Stimulated activated CD4-positive, alpha-beta T cell treated with anti-CD3 and anti-CD28 coated beads, Interleukin-12 subunit alpha, Interleukin-12 subunit beta, amount 100 ng/mL, for 48 hours (primary cell): Measurements from ENCODE around the gene MYH13.
A peak's percentile ranks its signal among the peaks of the same experiment; 100 is the strongest.

Experiments
- DNase-seq, 3 donors: peaks; one replicate each; pipeline ENCODE4 v3.0.0-alpha.2; 2020; ENCODE audit warnings: low read depth in 2 of 3, low spot score in 1 of 3

MYH13 gene

DNA sequence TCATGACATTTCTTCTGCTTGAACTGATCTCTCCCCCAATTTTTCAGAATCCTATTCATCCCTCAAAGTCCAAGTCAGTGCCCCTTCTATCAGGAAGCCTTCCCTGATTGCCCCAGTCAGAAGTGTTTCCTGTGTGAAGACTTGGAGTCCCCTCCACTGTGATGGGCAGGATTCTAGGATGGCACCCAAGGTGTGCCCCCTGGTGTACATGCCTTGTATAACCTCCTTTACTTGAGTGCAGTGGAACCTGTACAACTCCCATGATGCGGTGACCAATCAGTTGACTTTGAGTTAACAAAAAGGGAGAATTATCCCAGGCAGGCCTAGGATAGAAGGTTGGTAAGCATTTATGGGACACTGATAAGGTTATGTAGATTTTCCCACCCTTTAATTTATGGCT is 23.4 kb downstream of the MYH13 start:
- peak in 1 of 3 donors; percentile 1 for DNase-seq

DNA sequence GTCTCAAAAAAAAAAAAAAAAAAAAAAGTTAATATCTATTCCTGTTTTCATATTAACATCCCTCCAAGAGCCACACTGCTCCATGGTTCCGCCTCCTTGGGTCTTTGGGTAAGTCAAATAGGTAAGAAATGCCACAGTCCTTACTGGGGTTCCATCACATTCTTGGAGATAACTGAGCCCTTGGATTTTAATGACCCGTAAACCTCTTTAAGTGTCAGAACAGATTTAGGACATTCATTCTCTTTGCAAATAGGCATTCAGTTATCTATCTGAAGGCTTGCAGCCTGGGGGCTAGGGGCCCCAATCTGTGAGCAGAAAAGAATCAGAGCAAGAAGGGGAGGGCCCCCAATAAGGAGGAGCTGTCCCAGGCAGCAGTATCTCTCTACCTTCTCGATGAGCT is 28.0 kb downstream of the MYH13 start:
- DNase-seq = no peak

DNA sequence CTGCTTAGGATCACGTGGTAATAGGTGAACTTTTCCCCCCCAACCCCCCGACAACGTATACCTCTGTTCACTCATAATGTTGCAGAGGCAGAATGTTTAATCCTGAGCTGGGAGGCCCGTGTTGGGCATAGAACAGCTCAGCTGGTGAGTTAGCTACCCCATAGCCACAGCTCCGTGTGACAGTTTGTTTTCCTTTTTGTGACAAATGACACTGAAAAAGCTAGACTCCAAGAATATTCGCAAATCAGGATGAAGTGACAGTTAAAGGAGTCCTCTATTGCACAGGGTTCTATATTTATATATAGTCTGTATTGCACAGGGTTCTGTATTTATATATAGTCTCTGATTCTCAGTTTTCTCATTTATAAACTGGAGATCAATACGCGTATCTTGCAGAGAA is 33.8 kb downstream of the MYH13 start:
- DNase-seq = no peak

DNA sequence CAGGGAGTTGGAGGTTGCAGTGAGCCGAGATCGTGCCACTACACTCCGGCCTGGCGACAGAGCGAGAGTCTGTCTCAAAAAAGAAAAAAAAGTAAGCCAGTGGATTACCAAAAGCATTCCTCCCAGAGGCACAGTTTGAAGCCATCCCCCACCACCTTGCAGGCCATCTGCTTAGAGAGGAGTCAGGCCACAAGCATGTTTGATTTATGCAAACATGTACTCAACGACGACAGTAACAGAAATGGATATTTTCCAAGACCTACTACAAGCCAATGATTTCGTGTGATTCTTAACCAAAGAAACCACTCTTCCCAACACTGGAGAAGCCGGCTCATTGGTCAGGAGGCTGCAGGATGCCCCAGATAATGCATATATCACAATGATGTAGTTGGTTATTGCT is 34.8 kb downstream of the MYH13 start:
- DNase-seq = no peak

DNA sequence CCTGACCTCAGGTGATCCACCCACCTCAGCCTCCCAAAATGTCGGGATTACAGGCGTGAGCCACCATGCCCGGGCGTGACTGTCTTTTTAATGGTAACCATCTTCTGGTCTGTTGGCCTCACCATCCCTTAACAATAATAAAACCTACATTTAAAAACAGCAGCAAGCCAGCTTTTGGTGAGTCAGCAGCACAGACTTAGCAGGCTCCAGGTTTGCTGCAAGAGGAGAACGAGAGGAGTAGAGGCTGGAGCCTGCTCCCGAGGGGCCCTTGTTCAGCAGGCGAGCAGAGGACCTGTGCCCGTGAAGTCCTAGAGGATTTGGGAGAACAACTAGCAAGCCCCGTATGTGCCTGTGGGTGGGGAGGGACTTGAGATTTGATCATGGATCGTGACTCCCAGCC is 35.7 kb downstream of the MYH13 start:
- DNase-seq = no peak

DNA sequence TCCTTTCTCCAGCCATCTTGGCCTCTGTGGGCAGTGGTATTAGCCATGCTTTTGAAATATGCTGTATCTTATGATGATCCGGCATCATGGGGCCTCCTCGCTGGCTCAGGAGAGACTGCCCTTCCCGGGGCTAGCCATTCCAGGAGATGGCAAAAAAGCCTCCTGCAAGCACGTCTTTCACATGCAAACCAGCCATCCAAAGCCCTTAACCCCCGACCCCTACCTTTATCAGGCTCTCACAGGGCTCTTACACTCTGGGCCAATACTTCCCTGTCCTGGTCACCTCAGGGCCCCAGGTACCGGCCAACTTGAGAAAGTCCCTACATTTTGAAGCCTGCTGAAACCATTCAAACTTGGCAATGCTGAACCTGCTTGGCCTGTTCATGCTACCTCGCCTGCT is 36.4 kb downstream of the MYH13 start:
- no peak for DNase-seq

DNA sequence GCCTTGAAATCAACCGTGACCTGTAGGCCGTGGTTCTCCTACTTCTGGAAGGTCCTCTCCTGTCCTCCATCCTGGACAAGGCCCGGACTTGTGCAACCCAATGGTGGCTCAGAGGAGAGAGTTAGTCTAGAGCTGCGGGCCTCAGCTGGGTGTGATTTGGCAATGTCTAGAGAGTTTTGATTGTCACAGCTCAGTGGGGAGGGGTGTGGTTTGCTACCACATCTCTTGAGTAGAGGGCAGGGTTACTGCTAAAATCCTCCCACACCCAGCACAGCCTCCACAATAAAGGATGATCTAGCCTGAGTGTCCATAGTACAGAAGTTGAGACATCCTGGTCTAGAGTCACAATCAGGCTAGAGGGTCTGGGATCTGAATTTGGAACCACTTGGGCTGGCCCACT is 40.3 kb downstream of the MYH13 start:
- no peak for DNase-seq

DNA sequence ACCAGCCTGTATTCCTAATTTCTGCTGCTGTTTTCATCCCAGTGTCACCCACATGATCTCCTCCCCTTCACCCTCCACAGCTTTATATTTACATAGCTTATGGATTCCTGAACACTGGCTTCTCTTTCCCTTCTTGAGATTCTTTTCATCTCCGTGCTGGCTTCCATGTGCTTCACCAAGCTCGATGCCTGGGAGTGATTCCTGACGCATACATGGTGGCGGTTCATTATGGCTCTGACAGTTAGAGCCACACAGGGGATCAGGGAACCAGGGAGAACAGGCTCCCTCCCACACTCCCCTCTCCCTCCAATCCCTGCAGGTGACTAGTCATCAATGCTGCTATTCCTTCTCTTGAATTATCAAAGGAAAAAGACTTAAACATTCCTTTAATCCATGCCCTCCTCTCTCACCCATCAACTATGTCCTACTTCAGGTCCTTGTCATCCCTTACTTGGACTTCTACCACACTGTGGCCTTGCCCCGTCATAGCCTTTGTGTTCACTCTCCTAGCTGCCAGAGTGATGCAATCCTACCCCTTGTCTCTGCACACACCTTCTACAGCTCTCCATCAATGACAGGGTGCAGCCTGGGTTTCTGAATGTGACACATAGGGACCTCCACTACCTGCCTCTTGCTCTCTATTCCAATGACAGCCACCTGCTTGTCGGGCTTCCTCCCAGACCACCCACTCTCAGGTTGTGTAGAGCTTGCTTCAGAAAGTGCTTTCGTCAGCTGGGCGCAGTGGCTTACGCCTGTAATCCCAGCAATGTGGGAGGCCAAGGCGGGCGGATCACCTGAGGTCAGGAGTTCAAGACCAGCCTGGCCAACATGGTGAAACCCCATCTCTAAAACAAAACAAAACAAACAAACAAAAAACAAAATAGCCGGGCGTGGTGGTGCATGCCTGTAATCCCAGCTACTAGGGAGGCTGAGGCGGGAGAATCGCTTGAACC is 43.6 kb downstream of the MYH13 start:
- no peak for DNase-seq

DNA sequence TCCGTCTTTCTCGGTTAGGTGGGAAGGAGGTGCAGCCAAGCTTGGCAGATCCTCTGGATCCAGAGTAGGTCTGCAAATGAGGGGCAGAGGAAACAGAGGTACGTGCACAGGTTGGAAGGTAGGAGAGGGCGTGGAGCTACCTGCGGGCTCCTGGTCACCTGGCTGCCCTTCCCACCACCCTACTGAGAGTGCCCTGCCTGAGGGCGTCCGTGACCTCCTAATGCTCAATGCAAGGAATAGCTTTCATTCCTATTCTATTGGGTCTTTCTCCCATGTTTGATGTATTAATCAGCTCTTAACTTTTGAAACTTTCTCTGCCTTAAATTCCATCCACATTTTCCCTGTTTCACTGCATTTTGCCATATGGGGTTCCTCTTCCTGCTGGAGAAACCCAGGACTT is 44.6 kb downstream of the MYH13 start:
- no peak for DNase-seq

DNA sequence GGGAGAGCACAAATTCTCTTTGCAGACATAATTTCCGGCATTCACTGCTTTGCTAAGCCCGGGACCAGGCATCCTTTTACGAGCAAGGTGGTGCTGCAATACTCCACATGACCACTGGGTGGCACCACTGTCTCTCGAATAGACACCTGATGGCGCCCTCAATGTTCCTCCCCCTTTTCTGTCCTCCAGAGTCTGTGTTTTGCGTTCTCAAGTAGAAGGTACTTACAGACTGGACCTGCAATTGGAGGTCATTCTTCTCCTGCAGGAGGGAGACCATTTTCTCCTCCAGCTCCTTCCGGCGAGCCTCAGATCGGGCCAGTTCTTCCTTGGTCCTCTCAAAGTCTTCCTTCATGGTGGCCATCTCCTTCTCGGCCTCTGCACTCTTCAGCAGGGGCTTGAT is 45.2 kb downstream of the MYH13 start:
- peak; percentile 57 to 82 (median 60) for DNase-seq

DNA sequence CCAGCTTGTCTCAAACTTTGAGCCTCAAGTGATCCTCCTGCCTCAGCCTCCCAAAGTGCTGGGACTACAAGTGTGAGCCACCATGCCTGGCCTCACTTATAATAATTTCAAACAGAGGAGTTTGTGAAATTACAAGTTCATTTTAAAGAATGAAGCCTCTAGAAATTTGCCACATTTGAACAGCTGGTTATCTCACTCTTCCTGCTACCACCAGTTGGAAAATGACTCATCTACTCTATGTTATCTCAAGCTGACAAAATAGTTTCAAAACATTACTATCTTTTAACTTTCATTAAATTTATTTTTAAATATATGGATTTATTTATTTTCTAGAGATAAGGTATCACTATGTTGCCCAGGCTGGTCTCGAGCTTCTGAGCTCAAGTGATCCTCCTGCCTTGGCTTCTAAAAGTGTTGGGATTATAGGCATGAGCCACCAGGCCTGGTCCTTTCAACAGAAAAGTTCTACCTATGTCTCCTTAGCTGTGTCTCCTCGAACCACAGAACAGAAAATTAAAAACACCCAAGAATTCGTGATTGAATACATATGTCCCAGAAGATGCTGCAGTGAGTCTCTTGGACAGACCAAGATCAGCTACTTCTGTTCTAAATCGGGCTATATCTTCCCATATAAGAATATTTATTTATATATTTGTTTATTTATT is 47.6 kb downstream of the MYH13 start:
- no peak for DNase-seq

DNA sequence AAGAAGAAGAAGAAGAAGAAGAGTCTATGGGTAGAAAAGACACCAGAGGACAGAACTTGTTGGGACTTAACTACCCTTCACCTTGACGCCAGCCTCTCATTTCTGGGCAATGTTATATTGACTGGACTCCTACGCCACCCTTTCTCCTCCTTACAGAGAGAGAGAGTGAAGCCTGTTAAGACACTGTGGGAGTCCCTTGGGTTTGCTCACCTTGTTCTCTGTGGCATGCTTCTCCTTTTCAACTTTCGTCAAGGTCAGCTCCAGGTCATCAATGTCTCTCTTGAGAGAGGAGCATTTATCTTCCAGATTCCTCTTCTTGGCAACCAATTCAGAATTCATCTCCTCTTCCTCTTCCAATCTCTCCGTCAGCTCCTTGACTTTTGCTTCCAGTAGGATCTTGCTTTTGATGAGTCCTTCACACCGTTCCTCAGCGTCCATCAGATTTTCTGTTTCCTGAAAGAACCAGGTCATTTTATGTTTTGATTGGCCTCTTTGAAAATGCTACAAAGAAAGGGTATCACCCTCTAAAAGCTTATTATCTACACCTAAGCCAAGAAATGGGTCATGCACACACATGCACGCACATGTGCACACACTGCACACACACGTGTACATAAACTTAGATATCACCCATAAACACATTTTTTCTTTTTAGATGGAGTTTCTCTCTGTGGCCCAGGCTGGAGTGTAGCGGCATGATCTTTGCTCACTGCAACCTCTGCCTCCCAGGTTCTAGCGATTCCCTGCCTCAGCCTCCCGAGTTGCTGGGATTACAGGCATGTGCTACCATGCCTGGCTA is 48.8 kb downstream of the MYH13 start:
- no peak for DNase-seq

DNA sequence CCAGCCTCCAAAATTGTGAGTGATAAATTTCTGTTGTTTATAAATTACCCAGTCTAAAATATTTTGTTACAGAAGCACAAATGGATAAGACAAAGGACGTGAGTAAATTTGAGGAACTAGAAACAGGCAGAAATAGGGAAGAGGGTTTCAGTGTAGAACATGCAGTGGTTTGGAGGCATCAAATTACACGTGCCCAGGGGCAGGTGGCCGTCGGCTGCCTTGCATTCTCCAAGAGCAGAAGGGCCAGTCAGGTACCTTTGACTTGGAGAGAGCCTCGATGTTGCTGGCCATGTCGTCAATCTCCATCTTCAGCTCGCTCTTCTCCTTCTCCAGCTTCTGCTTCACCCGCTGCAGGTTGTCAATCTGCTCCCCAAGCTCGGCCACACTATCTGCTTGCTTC is 54.3 kb downstream of the MYH13 start:
- no peak for DNase-seq

DNA sequence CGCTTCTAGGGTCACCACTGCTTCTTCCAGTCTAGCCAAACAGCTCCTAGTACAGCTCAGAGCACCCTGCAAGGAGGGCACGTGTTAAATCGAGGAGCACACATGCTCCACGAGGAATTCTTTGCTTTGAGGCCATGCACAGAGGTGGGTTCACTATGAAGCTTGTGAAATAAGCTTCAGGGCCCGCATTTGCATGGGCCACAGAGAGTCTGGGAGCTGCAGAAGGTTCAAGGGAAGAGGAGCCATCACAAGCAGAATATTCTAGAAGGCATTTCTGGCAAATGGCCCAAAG is 55.3 kb downstream of the MYH13 start:
- DNase-seq = no peak

DNA sequence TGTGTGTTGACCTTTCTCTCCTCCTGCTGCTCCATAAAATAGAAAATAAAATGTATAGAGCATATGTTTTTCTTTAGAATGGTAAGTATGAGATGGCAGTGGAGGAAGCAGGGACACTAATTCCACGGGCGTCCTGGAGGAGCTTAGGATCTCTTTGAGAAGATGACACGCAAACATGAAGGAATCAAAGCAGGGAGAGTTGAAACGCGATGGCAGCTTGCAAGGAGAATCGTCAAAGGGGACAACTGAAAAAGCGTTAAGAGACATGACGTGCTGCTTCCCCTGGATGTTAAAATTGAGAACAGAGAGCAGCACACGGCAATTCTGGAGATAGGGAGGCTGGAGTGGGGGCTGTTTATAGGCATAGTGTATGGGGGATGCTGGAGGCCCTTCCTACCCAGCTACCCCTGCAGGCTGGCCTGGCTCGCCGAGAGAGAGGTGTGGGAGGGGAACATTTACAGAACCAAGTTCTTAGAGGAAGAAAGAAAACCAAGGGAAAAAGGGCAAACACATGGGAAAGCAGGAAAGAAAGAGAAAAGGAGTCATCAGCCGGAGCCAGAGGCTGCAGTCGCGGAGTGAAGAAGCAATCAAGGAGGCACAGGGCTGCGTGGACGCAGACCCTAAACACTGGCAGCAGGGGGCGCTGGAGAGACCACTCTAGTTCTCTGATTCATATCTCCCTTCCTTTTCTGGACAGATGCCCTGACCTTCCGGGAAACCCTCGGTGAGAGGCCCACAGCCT is 55.8 kb downstream of the MYH13 start:
- peak in 1 of 3 donors; percentile 12 for DNase-seq

DNA sequence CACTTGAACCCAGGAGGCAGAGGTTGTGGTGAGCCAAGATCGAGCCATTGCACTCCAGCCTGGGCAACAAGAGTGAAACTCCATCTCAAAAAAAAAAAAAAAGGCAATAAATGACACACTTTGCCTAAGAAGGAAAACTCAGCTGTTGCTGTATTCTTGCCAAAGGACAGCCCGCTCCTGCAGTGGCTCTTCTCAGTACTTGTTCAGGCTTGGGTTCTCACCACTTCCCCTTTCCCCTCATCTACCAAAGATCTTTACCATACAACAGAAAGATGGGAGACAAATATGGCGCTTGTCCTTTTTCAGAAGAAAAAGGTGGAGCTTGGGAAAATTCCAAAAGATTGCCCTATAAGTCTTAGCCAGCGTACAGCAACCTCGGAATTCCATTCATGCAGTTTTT is 58.5 kb downstream of the MYH13 start:
- DNase-seq = no peak

DNA sequence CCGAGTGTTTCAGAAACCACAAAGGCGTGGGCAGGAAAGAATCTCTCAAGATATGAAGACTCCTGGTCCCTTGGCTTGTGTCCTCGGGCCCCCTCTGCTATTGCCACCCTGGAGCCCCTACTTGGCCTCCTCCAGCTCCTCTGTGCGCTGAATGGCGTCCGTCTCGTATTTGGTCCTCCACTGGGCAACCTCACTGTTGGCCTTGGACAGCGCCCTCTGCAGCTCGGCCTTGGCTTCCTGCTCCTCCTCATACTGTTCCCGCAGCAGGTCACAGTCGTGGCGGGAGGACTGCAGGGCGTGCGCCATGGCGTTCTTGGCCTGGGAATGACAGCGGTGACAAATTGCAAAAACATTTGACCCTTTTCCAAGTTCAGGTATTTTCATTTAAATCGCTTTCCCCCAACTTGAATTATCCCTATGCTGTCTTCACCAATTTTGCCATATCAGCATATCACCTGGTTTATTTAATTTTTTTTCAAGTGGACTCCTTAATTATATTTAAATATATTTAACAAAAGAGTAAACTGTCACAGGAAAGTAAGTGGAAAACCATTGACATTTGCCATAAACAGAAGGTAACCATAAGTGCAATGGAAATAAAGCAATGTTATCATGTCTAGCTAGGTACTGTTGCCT is 59.7 kb downstream of the MYH13 start:
- DNase-seq = no peak

DNA sequence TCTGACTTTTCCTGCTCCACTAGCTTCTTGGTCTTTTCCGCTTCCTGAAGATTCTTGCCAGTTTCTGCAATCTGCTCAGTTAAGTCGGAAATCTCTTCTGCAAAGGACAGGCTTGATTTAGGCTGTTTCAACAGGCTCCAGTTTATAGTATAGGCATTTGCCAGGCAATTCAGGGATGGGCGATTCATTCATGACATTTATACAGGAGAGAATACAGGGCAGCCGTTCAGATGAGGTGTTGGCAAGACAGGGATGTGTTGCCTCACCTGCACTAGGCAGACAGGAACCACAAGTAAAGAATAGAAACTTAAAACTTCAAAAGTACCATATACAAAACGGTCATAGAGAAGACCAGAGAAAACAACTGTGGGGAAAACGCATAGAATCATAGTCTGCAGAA is 61.7 kb downstream of the MYH13 start:
- no peak for DNase-seq

DNA sequence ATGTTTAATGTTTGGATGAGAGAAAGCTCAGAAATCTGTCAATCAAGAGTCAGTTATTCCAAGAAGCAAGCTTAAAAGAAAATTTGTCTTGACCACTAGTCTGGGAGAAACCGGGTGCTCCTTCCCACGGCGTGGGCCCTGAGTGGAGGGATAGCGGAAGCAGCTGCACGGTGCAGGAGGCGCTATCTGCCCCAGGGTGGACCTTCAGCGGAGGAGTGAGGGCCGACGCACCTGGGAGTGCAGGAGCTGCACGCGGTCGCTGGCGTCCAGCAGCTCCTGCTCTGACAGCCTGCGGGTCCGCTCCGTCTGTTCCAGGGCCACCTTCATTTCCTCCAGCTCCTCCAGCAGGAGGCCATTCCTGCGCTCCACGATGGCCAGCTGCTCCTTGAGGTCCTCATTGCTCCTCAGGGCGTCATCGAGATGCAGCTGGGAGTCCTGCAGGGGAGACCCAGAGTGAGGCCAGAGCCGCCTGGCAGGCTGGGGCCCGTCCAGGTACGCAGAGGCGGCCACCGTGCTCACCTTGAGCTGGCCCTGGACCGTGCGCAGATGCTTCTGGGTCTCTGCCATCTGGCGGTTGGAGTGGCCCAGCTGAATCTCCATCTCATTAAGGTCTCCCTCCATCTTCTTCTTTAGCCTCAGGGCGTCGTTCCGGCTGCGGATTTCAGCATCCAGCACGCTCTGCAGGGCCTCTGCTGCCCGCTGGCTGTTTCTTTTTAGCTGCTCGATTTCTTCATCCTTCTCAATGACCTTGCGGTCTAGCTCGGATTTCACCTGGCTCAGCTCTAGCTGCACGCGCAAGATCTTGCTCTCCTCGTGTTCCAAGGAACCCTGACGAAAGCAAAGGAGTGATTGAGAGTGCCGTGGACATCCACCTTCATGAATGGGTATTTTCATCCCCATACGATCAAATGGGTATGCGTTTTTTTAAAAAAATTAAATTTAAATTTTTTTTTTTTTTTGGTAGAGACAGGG is 63.5 kb downstream of the MYH13 start:
- DNase-seq = no peak

DNA sequence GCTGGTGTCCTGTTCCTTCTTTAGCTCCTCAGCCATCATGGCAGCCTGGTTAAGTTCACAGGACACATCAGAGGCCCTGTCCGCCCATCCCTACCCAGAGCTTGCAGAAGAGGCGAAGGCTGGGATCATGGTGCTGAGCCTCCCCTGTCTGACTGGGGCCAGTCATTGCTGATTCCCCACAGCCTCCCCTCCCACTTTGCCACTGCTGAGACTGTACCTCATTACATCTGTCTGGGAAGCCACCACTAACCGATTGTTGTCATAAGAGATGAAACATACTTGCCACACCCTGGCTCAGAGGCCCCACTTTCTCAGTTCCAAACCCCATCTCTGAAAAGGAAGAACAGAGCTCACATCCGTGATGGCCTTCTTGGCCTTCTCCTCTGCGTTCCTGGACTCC is 66.2 kb downstream of the MYH13 start:
- DNase-seq = no peak
